Measurements from ENCODE around the gene PRR20B. TPM values are rescaled to one million over a fixed set of nuclear protein-coding genes. Genes with fewer than 3 reads are reported as not detected.
A peak's percentile ranks its signal among the peaks of the same experiment; 100 is the strongest.

Gene PRR20B
- total RNA-seq, 1 experiment from 2014 or later, result not detected

- Histone ChIP-seq H3K4me1 (ENCODE audit: insufficient read depth, low read length) (no peaks in the 10 kb centered on the region), H3K18ac (ENCODE audit: insufficient read length, low read depth, low read length) (no peak overlapping the region), H3T11ph (ENCODE audit: low read length) (no peak overlapping the region), H3K9me3 (ENCODE audit: control insufficient read depth, low read depth, low read length) (no peaks in the 10 kb centered on the region), H3K23ac (ENCODE audit: insufficient read length, low read depth, low read length) (no peak overlapping the region), H4K20me1 (ENCODE audit: control insufficient read depth, insufficient read depth, insufficient read length) (no peaks in the 10 kb centered on the region), H3K56ac (ENCODE audit: insufficient read length, low read depth, low read length) (no peak overlapping the region), H2AFZ (ENCODE audit: low read length) (no peak overlapping the region), H3K4ac (ENCODE audit: low read depth, low read length) (no peak overlapping the region), H3K79me1 (ENCODE audit: insufficient read depth, low read depth, low read length, poor library complexity, severe bottlenecking) (no peaks in the 10 kb centered on the region), H4K91ac (ENCODE audit: insufficient read length, low read depth, low read length) (no peak overlapping the region), H3K14ac (ENCODE audit: insufficient read depth, low read length) (no peak overlapping the region), H2BK15ac (ENCODE audit: low read depth, low read length) (no peak overlapping the region), H2AK5ac (ENCODE audit: insufficient read length, low read length) (no peak overlapping the region), H3K27ac (ENCODE audit: insufficient read length, low read depth, low read length) (no peak overlapping the region), H4K8ac (replicated peaks; ENCODE audit: insufficient read length, low read depth, low read length) (no peak overlapping the region), H3K27me3 (ENCODE audit: insufficient read depth, low read length) (no peaks in the 10 kb centered on the region), H2BK12ac (ENCODE audit: insufficient read length, low read depth, low read length) (no peak overlapping the region), H3K23me2 (ENCODE audit: insufficient read length, low read depth, low read length, poor library complexity, severe bottlenecking) (no peaks in the 10 kb centered on the region), H2BK20ac (ENCODE audit: low read depth, low read length, poor library complexity, severe bottlenecking) (no peak overlapping the region), H4K5ac (ENCODE audit: insufficient read length, low read depth, low read length) (no peak overlapping the region), H3K4me2 (ENCODE audit: insufficient read depth, insufficient read length, low read length) (no peak overlapping the region), H3K9ac (ENCODE audit: extremely low read depth, insufficient read length, low read length) (no peak overlapping the region), H2BK120ac (ENCODE audit: low read depth, low read length, poor library complexity, severe bottlenecking) (no peak overlapping the region), H2BK5ac (ENCODE audit: insufficient read length, low read length) (no peak overlapping the region), H3K79me2 (ENCODE audit: insufficient read depth, low read length) (no peaks in the 10 kb centered on the region)
- no peaks in the 10 kb centered on the region for H3K4me1 Mint-ChIP-seq
- no peaks in the 10 kb centered on the region; a peak in 1 of 5 replicates for H3K9me3 Mint-ChIP-seq
- H3K27me3 Mint-ChIP-seq (ENCODE audit: low read depth), result no peaks in the 10 kb centered on the region
- no peak overlapping the region for H3K27ac Mint-ChIP-seq
- peak; percentile 50 for DNase-seq
- no peaks in the 10 kb centered on the region for H3K36me3 Mint-ChIP-seq (ENCODE audit: insufficient read depth in 1 of 3, low read depth in 3 of 3)
- no CpG with 5 or more reads among the region's 6 CpGs for WGBS (ENCODE audit: extremely low coverage, insufficient read length, low lambda C conversion rate)
- peak; percentile 30; the same call in 2 of the 3 replicates for TF ChIP-seq CTCF (conservative IDR thresholded peaks at IDR 0.05)
- no peak overlapping the region for H3K4me3 Mint-ChIP-seq
Observed at GRCh38 chr13:57128909-57129308, 18.4 kb upstream of the PRR20B start.
